ENCODE results near the gene SUSD5.

DNA sequence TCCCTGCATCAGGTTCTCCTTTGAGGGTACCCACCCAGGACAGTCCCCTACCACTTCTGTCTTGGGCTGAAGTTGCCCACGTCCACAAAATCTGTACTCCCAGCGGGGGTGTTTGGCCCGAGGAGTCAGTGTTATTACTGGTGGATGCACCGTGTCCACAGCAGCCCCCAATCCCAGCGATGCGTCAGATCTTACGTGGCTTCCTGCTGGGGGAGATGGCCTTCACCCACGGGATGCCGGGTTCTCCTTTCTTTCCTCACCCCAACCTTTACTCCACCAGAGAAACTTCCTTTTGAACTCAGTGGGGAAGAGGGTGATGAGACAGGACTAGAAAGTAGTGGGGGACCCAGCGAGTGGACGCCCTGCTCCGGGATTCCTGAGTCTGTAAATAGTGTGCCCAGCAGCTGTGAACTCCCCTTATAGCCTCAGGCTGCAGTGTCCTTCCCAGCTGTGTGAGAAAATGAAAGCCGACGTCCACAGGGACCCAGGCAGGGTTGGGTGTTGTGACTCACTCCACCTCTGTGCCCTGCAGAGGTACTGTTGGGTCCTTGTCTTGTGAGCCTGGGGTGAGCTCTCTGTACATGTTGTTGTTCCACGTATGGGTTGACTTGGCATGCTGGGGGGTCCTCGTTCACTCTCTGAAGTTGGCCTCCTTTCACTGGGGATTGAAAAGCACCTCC is 73.2 kb downstream of the SUSD5 start:
- TF ChIP-seq, protein P1, sequence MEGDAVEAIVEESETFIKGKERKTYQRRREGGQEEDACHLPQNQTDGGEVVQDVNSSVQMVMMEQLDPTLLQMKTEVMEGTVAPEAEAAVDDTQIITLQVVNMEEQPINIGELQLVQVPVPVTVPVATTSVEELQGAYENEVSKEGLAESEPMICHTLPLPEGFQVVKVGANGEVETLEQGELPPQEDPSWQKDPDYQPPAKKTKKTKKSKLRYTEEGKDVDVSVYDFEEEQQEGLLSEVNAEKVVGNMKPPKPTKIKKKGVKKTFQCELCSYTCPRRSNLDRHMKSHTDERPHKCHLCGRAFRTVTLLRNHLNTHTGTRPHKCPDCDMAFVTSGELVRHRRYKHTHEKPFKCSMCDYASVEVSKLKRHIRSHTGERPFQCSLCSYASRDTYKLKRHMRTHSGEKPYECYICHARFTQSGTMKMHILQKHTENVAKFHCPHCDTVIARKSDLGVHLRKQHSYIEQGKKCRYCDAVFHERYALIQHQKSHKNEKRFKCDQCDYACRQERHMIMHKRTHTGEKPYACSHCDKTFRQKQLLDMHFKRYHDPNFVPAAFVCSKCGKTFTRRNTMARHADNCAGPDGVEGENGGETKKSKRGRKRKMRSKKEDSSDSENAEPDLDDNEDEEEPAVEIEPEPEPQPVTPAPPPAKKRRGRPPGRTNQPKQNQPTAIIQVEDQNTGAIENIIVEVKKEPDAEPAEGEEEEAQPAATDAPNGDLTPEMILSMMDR (IDR thresholded peaks at IDR 0.05 in 4 of 5, conservative IDR thresholded peaks at IDR 0.05 in 1 of 5): no peak
- no peak for TF ChIP-seq POLR2A (IDR thresholded peaks at IDR 0.05)
